Left ventricle myocardium inferior (tissue), 1 donor: ENCODE results near the gene PLEKHN1. TPM values are rescaled to one million over a fixed set of nuclear protein-coding genes. Genes with fewer than 3 reads are reported as not detected.

Experiments used
- DNase-seq: peaks from one replicate; pipeline ENCODE4 v3.0.0-alpha.2; 2020
- H3K27ac ChIP-seq: fragments of 200-600 bp; replicated peaks from 2 replicates; pipeline ENCODE4 v1.8.0; 2021
- H3K27me3 ChIP-seq: fragments of 200-600 bp; 2 replicates; pipeline ENCODE4 v1.8.0; 2021; ENCODE audit warnings: low read depth
- H3K36me3 ChIP-seq: fragments of 200-600 bp; 2 replicates; pipeline ENCODE4 v1.8.0; 2021
- H3K4me1 ChIP-seq: fragments of 200-600 bp; 2 replicates; pipeline ENCODE4 v1.8.0; 2021
- H3K4me3 ChIP-seq: fragments of 200-600 bp; 2 replicates; pipeline ENCODE4 v1.8.0; 2021; ENCODE audit warnings: mild to moderate bottlenecking, moderate library complexity
- H3K9me3 ChIP-seq: fragments of 200-600 bp; replicated peaks from 2 replicates; pipeline ENCODE4 v1.8.0; 2021
- intact Hi-C: fragments of 100-400 bp; cut with micrococcal nuclease; formaldehyde crosslinking; loops from one replicate; pipeline ENCODE4 v1.11.0; 2022
- total RNA-seq: library from RNA; stranded (reverse); fragmentation: NEBNext Ultra II Directional; extraction: Animal tissue kit (Norgen Biotek cat#: 25700); gene quantifications from one replicate; pipeline ENCODE4 v1.2.1, GENCODE V29; 2021
- TF ChIP-seq, protein P1 (sequence below): fragments of 200-600 bp; IDR thresholded peaks from 2 replicates; pipeline ENCODE4 v1.8.0; 2021; ENCODE audit warnings: antibody characterized with exemption, mild to moderate bottlenecking, borderline replicate concordance
- donor health status: DM: no; HTN: yes; CAD: no; lungs with severe emphysema.

Gene PLEKHN1
- total RNA-seq, 1 donor from 2014 or later = not detected

- Histone ChIP-seq H3K4me1 (peaks cover 13% of the 10 kb centered on the region), H3K27ac (no peak overlapping the region), H3K36me3 (no peaks in the 10 kb centered on the region), H3K4me3 (no peak overlapping the region), H3K9me3 (no peaks in the 10 kb centered on the region), H3K27me3 (peaks cover 92% of the 10 kb centered on the region)
- no peak for DNase-seq
- TF ChIP-seq, protein P1, sequence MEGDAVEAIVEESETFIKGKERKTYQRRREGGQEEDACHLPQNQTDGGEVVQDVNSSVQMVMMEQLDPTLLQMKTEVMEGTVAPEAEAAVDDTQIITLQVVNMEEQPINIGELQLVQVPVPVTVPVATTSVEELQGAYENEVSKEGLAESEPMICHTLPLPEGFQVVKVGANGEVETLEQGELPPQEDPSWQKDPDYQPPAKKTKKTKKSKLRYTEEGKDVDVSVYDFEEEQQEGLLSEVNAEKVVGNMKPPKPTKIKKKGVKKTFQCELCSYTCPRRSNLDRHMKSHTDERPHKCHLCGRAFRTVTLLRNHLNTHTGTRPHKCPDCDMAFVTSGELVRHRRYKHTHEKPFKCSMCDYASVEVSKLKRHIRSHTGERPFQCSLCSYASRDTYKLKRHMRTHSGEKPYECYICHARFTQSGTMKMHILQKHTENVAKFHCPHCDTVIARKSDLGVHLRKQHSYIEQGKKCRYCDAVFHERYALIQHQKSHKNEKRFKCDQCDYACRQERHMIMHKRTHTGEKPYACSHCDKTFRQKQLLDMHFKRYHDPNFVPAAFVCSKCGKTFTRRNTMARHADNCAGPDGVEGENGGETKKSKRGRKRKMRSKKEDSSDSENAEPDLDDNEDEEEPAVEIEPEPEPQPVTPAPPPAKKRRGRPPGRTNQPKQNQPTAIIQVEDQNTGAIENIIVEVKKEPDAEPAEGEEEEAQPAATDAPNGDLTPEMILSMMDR = no peak
- intact Hi-C loops = no loop called here
Measured at GRCh38 chr1:971751-972506, 5.6 kb downstream of the PLEKHN1 start.

GRCh38 chr1:972726-973458 is 6.6 kb downstream of the PLEKHN1 start:
- peaks cover 84% of the 10 kb centered on the region for H3K27me3 ChIP-seq
- H3K4me1 ChIP-seq = peaks cover 7% of the 10 kb centered on the region
- H3K9me3 ChIP-seq = no peaks in the 10 kb centered on the region
- H3K4me3 ChIP-seq = no peak overlapping the region
- H3K36me3 ChIP-seq = no peaks in the 10 kb centered on the region
- peak overlapping the region; percentile 76 for H3K27ac ChIP-seq
- intact Hi-C loops = no loop called here
- TF ChIP-seq, protein P1 = no peak
- DNase-seq = no peak

DNA sequence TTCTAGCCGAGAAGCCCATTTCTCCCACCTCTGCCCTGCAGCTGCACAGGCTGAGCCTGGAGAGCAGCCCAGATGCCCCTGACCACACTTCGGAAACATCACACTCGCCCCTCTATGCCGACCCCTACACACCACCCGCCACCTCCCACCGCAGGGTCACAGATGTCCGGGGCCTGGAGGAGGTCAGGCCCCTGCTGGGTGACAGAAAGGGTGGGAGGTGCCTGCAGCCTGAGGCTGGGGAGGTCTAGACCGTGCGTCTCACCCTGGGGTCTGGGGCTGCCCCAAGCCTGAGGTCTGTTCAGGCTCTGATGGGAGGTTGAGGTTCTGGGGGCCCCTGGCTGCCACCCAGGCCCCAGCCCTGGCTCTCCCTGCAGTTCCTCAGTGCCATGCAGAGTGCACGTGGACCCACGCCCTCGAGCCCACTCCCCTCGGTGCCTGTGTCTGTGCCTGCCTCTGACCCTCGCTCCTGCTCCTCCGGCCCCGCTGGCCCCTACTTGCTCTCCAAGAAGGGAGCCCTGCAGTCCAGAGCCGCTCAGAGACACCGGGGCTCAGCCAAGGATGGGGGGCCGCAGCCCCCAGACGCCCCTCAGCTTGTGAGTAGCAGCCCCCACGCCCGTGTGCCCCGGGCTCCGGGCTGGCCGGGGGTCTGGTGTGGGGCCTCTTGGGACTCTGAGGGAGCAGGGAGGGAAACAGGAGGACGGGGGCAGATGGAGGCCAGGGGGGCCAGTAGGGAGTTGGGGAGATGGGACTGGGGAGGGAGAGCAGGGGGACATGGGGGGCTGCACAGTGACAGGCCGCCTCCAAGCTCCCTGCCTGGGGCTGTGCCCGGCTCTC is 7.4 kb downstream of the PLEKHN1 start:
- intact Hi-C loops = no loop called here
- H3K27me3 ChIP-seq = peaks cover 76% of the 10 kb centered on the region
- TF ChIP-seq, protein P1 = no peak
- DNase-seq = no peak
- H3K9me3 ChIP-seq = no peaks in the 10 kb centered on the region
- no peak overlapping the region for H3K4me3 ChIP-seq
- peaks cover 6% of the 10 kb centered on the region for H3K36me3 ChIP-seq
- peak overlapping the region; percentile 76 for H3K27ac ChIP-seq
- H3K4me1 ChIP-seq = peaks cover 9% of the 10 kb centered on the region

GRCh38 chr1:974293-974640 is 8.0 kb downstream of the PLEKHN1 start:
- Histone ChIP-seq H3K27me3 (peaks cover 70% of the 10 kb centered on the region), H3K4me3 (no peak overlapping the region), H3K9me3 (no peaks in the 10 kb centered on the region), H3K27ac (peak overlapping the region; percentile 76), H3K4me1 (peaks cover 15% of the 10 kb centered on the region), H3K36me3 (peaks cover 12% of the 10 kb centered on the region)
- TF ChIP-seq, protein P1 = no peak
- DNase-seq = no peak
- intact Hi-C loops = no loop called here

DNA sequence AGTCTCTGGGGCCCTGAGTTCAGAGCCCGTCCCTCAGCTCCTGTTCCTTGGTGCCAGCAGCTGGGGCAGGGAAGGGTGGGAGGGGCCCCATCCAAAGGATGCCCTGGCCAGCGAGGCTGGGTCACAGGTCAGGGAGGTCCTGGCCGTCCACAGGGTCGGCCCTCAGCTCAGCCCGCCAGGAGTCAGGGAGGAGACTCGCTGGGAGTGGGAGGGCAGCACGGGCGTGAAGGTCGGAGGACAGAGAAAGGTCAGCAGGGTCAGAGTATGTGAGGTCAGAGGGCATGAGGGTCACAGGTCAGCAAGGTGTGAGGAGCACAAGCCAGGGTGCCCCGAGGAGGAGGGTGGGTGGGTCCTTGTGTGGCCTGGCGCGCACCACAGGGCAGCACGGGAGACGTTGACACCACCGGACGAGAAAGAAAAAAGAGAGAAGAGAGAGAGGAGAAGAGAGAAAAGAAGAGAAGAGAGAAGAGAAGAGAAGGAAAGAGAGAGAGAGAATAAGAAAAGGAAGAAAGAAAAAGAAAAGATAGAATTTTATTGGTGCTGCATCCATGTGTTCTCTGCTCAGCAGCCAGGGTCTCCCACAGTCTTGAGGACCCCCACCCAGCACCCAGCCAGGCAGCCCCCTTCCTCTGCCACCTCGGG is 8.5 kb downstream of the PLEKHN1 start:
- H3K36me3 ChIP-seq = peaks cover 17% of the 10 kb centered on the region
- intact Hi-C loops = no loop called here
- no peak for DNase-seq
- H3K27me3 ChIP-seq = peaks cover 65% of the 10 kb centered on the region
- H3K27ac ChIP-seq = peak overlapping the region; percentile 76
- TF ChIP-seq, protein P1 = no peak
- H3K4me1 ChIP-seq = peaks cover 21% of the 10 kb centered on the region
- no peaks in the 10 kb centered on the region for H3K9me3 ChIP-seq
- no peak overlapping the region for H3K4me3 ChIP-seq
